Glomerular visceral epithelial cell (primary cell): ENCODE measurements around the gene CACNA1A.
A peak's percentile ranks its signal among the peaks of the same experiment; 100 is the strongest.

Experiments used
- DNase-seq: peaks from one replicate; pipeline ENCODE4 v3.0.0-alpha.2; 2016; ENCODE audit errors: extremely low spot score

CACNA1A gene

DNA sequence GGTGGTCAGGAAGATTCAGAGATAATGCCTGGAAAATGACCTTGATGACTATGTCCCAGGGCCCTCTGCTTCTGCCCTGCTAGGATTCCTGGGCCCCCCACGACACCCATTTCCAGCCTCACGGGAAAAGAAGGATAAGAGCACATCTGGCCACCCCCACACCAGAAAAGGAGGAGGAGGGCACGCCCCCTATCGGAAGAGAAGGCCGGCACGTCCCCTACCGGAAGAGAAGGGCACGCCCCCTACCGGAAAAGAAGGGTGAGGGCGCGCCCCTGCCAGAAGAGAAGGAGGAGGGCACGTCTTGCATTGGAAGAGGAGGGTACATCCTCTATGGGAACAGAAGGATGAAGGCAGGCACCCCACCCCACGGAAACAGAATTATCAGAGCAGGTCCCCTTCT, 271.8 kb downstream of the CACNA1A start:
- peak; percentile 66 for DNase-seq

DNA sequence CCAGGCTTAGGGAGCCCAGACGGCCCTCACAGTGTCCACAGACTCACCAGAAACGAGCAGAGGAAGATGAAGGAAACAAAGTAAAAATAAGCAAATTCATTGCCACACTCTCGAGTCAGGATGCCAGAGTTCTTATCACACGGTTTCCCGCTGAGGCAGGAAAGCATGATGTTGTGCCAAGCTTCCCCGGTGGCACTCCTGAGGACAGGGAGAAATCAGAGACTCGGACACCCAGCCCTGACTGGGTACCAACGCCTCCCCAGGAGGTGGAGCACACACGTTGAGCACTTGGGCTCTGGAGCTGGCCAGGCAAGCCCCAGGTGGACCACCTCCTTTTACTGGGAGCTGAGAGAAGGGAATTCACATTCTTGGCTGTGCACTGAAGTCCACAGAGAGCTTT, 274.6 kb downstream of the CACNA1A start:
- no peak for DNase-seq

DNA sequence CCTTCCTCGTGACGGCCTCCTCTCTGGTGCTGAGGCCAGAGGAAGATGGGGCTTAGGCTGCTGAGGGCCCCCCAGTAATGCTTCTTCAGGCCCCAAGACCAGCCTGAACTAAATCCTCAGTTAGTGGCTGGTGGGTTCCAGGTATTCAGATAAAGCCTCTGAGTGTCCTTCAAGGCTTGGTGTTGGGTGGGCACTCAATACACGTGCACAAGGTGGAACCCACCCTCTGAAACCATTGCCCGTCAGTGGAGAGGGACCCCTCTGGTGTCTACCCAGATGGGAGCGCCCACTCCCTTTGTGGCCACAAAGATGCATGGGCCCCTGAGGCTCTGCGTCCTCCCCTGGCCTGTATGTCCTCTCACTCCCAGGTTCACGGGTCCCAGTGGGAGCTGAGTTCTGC, 277.0 kb downstream of the CACNA1A start:
- no peak for DNase-seq

DNA sequence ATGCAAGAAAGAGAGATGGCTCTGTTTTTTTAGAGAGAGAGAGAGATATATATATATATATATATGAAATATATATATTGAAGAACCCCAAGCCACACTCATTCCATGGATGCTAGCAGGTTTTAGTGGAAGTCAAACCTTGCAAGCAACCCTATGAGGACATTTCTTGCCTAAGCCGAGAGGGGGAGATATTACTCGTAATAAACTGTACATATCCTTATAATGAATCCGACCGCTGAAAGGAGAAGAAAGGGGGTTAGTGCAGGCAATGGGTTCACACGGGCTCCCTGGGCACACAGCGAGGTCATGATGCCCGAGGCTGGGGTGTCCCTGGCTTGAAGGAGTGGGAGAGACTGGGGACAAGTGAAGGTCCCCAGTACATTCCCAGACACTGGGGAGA, 277.7 kb downstream of the CACNA1A start:
- no peak for DNase-seq

DNA sequence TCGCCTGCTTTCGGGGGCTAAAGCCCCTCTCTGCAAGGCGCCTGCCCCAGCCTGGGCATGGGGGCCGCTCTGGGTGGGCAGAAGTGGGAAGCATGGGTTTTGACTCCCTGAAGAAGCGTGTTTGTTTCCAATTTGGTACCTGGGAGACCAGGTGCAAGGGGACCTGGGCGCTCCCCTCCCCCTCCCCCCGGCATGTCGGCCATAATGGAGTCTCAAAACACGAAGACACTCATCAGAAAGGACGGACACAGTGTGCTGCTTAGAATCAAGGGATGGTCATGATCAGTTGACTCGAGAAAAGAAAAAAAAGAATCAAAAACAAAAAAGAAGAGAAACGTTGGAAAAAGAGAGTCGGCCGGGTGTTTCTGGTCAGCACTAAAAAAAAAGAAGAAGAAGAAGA, 279.3 kb downstream of the CACNA1A start:
- DNase-seq = no peak

DNA sequence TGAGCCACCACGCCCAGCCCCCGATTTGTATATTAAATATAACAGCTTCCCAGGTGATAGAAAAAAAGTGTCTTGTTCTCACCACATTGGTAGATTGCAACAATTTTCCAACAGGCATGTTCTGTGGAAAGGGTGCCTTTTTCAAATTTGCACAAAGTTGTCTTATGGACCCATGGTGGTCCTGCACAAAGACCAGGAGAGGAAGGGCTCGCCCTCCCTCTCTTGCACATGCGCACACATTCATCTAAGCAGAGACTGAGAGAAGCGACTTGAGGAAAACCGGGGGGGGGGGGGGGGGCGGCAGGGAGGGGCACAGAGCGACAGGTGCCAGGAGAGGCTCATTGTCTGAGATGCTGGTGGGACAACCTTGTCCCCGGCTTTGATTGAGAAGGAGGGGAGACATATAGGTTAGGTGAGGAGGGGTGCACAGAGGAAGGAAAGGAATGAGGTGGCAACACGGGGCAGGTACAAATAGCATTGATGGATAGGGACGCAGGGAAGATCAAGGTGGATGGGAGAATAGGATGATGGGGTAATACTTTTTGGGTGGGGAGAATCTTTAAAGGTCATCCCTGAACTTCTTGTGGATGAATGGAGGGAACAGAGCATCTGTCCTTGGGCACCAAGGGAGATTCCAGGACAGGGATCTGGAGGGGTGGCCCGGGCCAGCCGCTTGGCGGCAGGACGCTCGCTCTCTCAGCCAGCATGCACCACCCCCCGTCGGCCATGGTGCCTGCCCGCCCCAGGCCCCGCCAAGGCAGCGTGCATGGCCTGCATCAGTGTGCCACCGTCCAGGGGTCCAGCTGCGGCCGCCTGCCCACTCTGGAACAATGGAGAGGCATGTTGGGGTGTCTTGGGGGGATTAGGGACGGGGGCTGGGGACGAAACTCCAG, 280.1 kb downstream of the CACNA1A start:
- no peak for DNase-seq

DNA sequence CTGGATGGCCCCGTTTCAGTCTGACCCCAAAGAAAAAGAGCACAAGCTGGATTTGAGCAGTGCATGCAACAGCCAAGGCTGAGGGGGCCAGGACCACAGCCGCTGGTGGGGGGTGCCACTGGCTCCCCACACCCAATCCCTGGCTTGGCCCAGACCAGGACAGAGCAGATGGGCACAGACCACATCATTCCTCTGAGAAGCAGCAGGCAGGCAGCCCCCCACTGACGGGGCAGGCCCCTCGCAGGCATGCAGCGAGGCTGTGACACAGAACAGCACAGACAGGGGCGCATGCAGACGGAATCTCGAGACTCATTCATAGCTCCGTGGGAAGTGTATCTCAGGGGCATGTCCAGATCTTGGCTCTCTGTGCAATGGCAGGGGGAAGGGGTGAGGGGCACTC, 281.2 kb downstream of the CACNA1A start:
- no peak for DNase-seq

DNA sequence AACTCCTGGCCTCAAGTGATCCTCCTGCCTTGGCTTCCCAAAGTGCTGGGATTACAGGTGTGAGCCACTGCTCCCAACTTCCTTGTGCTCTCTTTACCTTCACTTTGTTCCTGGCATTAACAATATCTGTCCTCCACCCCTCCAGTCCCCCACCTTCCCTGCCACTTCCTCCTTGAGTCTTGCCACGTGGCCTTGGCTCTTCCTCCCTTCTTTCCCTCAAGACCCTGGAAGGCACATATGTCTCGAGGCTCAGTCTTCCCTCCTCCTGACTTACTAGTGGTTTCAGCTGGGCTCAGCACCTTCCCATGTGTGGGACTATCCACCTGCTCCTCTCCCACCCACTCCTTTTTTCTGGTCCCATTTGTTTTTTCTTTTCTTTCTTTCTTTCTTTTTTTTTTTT, 285.4 kb downstream of the CACNA1A start:
- DNase-seq = no peak

DNA sequence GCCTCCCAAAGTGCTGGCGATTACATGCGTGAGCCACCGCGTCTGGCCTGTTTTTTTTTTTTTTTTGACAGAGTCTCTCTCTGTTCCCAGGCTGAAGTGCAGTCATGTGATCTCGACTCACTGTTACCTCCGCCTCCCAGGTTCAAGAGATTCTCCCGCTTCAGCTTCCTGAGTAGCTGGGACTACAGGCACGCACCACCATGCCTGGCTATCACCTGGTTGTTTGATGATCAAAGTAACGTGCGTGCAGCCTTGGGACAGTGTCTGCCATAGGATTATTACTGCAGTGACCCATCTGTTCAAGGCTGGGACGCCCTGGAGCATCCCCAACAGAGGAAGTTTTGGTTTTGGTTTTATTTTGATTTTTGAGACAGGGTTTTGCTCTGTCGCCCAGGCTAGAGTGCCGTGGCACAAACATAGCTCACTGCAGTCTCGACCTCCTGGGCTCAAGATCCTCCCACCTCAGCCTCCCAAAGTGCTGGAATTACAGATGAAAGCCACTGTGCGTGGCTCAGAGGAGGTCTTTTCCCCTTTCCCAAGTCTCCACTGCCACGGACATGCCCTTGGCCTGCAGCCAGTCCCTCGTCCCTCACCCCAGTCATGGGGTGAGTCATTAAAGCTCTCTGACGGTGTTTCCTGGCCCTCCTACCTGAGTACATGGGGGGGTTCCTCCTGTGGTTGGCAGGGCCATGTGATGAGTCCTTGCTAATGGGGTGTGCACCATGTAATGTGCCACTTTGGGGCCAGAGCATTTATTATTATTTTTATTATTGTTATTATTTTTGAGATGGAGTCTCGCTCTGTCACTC, 290.5 kb downstream of the CACNA1A start:
- peak; percentile 65 for DNase-seq

DNA sequence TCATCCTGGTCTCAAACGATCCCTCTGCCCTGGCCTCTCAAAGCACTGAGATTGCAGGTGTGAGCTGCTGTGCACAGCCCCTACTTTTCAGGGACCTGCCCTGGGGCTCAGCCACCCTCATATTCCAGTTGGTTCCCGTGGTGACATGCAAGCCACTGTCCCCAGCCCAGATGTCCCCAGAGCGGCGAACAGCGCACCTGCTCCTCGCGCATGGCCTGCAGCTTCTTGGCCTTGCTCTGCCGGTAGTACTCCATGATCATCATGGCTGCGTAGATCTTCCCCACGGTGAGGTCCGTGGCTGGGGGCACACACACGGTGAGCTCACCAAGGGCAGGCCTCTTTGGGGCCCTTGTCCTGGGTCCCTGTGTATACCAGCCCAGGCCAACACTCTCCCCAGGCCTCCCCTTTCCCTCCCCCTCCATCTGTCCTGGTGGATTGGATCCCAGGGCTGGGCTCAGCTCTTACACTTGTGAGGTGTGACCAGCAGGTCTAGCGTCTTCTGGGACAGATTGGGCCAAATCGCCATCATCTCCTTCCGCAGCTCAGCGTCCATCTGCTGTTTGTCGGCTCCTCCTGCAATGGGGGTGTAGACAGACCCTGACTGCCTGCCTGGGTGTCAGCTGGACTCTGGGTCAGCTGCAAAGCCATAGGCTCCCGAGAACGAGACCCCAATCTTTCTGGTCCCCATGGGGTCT, 292.1 kb downstream of the CACNA1A start:
- DNase-seq = no peak

DNA sequence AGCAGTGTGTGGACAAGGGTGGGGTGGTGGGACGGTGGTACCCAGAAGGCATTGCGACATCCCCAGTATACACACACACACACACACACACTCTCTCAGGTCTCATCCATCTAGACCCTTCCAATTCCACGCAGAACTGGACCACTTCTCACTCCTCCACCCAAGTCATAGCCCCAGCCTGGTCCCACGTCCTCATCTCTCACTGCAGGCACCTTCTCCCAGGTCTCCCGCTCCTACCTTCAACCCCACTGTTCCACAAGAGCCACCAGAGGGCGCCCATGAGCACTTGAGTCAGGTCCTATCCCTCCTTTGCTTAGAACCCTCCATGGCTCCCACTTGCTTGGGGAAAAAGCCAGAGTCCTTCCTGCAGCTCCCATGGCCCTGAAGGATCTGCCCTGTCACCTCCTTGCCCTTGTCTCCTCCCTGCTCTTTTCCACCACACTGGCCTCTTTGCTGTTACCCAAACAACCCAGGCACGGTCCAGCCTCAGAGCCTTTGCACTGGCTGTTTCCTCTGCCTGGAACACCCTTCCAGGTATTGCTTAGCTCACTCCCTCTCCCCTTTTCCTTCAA, 293.4 kb downstream of the CACNA1A start:
- peak; percentile 62 for DNase-seq

DNA sequence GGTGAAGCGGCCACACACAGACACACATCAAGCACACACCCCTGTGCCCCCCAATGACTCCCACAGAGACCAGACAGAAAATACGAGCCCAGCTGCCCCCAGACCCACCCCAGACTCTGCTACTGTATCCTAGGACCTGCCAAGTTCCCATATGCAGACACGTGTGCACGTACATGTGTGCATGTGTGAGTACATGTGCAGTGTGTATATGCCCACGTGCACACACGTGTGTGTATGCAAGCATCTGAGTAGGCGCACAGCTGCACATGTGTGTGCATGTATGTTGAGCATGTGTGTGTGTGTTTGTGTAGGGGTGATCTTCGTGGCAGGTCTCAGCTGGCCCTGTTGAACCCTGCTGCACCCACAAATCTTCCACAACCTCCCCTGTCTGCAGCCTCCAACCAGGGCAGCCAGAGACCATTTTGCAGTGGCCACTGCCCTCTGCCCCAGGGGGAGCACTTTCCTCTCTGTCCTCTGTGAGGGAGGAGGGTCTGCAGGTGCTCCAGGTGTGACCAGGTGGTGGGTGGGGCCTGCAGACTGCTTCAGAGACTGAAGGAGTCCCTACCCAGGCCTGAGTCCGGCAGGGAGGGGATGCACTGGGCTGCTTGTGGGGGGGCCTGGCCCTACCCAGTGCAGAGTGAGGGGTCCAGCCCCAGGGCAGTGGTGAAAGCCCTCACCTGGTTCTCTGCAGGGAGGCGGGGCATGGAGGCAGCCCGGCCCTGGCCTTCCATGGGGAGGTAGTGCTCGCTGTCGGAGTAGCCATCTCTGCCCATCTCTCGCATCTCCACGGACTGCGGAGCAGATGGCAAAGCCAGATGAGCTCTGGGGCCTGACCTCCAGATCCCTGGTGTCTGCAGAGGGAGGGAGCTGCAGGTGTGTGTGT, 294.6 kb downstream of the CACNA1A start:
- DNase-seq = no peak

DNA sequence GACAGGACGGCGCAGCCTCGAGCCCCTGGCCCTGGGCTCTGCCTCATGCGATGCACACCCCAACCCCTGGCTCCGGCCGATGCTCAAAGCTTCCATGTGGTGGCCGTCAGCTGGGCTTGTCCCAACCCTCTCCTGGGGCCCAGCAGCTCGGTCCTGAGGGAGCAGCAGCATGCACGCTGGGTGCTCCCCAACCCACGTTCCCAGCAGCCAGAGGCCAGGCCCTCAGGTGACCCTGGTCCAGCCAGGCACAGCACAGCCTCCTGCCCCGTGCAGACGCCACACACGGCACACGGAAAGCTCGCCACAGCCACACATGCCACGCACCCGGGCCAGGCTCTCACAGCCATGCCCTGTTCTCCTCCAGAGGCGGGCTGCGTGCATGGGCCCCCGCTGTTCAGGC, 295.3 kb downstream of the CACNA1A start:
- DNase-seq = no peak

DNA sequence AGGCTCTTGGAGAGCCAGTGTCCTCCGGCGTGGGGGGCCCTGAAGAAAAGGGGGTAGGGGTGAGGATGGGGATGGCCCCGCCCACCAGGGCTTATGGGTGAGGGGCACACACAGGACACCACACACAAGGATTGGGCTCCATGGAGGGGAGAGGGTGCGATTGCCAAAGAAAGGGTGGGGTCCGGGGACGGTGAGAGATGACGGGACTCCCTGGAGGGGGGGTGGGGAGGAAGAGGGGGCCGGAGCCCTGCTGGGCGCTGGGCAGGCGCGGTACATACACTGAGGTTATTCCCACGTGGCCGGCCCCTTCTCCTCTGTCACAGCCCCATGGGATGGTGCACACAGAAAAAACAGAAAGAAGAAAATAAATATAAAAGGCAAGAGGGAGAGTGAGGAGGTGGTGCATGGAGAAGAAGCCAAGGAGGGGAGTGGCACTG, 295.9 kb downstream of the CACNA1A start:
- DNase-seq = no peak

DNA sequence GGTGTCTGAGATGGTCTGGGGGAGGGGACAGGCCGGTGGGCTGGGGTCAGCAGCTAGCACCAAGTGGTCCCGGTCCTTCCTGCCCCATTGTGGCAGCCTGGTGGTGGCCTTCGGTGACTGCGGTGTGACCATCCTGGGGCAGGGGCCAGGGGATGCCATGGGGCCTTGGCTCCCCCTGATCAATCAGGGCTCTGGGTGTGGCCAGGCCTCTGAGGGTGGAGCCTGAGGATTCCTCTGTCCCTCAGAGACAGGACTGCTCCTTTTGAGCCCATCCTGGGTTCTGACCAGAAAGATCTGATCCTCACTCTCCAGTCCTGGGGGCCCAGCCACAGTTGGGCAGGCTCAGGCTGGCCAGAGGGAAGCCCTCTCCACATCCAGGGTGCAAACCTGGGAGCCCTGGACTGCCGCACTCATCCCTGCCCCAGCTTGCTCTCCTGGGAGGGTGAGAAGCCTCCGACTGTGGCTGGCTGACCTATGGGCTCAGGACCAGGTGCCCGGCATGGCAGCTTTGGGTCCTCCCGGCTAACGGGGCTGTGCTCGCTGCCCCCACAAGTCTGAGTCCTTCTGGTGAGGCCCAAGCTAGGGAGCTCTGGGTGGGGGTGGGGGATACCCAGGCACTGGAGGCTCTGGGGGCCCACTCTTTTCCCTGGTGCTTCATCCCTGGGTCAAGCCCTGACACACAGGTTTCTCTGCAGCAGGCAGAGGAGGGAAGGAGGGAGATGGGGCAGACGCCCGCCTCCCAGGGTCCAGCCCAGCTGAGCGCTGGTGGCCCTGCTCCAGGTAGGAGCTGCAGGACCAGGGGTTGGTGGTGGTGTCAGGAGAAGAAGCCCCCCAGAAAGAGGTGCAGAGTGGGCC, 296.6 kb downstream of the CACNA1A start:
- DNase-seq = no peak

DNA sequence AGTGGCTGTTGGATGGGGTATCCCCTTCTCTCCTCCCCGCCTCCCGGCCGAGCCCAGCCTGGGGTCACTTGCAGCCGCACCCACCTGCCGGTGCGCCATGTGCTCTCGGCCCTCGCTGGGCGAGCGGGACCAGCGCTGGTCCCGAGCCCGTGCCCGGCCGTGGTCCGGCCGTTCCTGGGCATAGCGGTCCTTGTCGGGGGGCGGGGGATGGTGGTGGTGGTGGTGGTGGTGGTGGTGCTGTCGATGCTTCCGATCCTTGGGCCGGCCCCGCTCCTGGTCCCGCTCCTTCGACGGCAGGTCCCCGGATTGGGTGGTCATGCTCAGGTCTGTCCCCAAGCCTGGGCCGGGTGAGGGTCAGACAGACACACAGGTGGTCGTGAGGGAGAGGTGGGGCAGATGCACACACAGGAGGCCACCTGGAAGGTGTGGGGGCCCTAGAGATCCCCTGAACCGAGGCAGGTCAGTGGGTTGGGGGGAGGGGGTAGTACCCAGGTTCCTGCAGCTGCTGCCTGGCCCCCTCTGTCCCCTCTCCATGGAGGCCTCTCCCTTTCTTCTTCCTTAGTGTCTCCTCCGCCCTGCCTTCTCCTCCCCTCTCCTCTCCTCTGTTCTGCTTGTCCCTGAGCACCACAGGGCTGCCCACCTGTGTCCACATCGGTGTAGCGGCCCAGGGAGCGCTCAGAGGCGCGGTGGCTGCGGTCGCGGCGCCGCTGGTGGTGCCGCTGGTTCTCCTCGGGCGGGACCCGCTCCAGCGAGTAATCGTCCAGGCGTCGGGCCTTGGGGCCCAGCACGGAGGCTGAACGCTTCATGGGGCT, 297.4 kb downstream of the CACNA1A start:
- DNase-seq = no peak

DNA sequence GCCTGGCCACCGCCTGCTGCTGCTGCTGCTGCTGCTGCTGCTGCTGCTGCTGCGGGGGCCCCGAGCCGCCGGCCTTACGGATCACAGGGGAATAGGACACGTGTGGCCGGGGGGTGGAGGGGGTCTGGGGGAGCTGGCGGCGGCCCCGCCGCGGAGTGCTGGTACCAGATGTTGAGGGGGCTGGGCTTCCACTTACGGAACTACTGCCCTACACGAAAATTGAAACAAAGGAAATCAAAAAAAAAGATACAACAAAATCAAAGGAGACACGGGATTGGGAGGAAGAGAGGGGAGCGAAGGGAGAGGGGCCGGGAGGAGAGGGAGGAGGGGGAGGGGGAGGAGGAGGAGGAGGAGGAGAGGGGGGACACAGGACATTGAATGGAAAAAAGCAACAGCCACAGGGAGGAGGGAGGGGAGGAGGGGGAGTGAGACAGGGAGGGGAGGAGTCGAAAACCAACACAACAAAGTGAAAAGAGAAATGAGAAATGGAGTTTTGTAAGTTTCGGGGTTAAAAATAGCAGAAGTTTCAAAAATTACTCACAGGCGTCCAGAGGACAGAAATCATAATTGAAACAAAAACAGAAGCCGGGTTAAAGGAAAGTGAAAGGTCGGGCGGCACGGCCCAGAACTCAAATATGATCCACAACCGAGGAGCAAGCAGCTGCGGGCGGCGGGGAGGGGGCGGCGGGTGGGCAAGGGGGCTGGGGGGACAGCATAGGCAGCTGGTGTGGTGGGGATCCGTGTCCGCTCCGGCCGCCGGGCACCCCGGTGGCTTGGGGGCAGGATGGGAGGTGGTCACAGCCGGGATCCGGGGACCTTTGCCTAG, 298.2 kb downstream of the CACNA1A start:
- peak; percentile 45 for DNase-seq

DNA sequence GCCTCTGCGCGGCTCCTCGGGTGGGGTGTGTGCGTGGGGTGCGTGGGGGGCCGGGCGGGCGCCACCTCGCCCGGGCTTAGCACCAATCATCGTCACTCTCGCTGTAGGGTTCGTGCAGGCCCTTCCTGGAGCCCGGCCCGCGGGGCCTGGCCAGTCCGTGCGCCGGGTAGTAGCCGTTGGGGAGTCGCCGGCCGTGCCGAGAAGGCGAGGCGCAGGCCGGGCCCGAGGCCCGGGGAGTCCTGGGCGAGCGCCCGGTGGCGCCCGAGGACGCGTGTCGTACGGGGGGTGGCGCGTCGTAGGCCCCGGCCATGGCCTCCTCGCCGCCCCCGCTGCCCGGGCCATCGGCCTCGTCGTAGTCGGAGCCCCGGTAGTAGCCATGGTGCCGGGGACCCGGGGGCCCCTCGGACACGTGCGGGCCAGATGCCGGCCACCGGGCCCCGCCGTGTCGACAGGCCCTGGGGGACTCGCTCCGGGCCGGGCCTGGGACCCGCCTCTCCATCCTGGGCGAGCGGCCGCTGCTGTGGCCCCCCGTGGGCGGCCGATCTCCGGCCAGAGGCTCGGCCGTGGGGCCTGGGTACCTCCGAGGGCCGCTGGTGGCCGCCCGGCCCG, 298.9 kb downstream of the CACNA1A start:
- peak; percentile 8 for DNase-seq
